Measurements from ENCODE around the gene DBT.

- TF ChIP-seq CTCF (IDR thresholded peaks at IDR 0.05): no peak
- peak in 1 of 2 experiments; percentile 24; a peak in 1 of 4 replicates for TF ChIP-seq EP300 (IDR thresholded peaks at IDR 0.05; ENCODE audit: borderline replicate concordance in 1 of 2, low read depth in 1 of 2, low read length in 1 of 2)
- no peak for TF ChIP-seq IRF3 (IDR thresholded peaks at IDR 0.05; ENCODE audit: low read depth, low read length)
- TF ChIP-seq FOXM1 (IDR thresholded peaks at IDR 0.05; ENCODE audit: low read depth): no peak
Observed at GRCh38 chr1:100249537-100250257, at the start of gene DBT.

Measured in SK-N-SH (cell line).